Natural killer cell (primary cell): ENCODE measurements around the gene IGSF23. TPM values are rescaled to one million over a fixed set of nuclear protein-coding genes. Genes with fewer than 3 reads are reported as not detected.
"Not testable (repeated sequence)": the region's sequence is repeated elsewhere in the genome, so short reads cannot be mapped to it uniquely, and the experiment has no call there.

ENCODE experiments used
- ATAC-seq, 3 donors: fragments of 150-1000 bp in 2 of 3; fragments of 200-7000 bp in 1 of 3; cut with Tn5 transposase; 1 replicate in 1 of 3; 2 replicates in 2 of 3; pipeline ENCODE4 v1.10.0; 2021; ENCODE audit warnings: mild to moderate bottlenecking in 2 of 3, moderate library complexity in 2 of 3
- DNase-seq, 2 donors: peaks; one replicate each; pipeline versions ENCODE4 v3.0.0 to v3.0.0-alpha.2; 2013 to 2021; ENCODE audit warnings: mixed read lengths in 1 of 2
- H3K27ac ChIP-seq: one replicate; pipeline ENCODE4 v1.5.1; 2013; ENCODE audit warnings: mild to moderate bottlenecking, low read length
- H3K27me3 ChIP-seq: one replicate; pipeline ENCODE4 v1.6.1; 2013; ENCODE audit warnings: low read length; ENCODE audit not compliant: control insufficient read depth, insufficient read depth
- H3K36me3 ChIP-seq: one replicate; pipeline ENCODE4 v1.6.1; 2013; ENCODE audit warnings: low read length; ENCODE audit not compliant: control insufficient read depth, insufficient read depth
- H3K4me1 ChIP-seq: one replicate; pipeline ENCODE4 v1.6.1; 2013; ENCODE audit warnings: low read length; ENCODE audit not compliant: control insufficient read depth, insufficient read depth
- H3K4me3 ChIP-seq: one replicate; pipeline ENCODE4 v1.5.1; 2013; ENCODE audit warnings: low read length
- H3K9me3 ChIP-seq: one replicate; pipeline ENCODE4 v1.6.1; 2013; ENCODE audit warnings: low read length; ENCODE audit not compliant: control insufficient read depth, insufficient read depth
- H3K27ac Mint-ChIP-seq, 2 donors: one replicate each; pipeline ENCODE4 v1.8.0; 2022; ENCODE audit warnings: mild to moderate bottlenecking in 2 of 2, mixed read lengths in 2 of 2, moderate library complexity in 1 of 2
- H3K27me3 Mint-ChIP-seq, 2 donors: one replicate each; pipeline ENCODE4 v1.8.0; 2022; ENCODE audit warnings: low read depth in 2 of 2, mixed read lengths in 2 of 2
- H3K36me3 Mint-ChIP-seq: one replicate; pipeline ENCODE4 v1.8.0; 2022; ENCODE audit warnings: mixed read lengths
- H3K4me1 Mint-ChIP-seq, 2 donors: one replicate each; pipeline ENCODE4 v1.8.0; 2022; ENCODE audit warnings: mixed read lengths in 2 of 2
- H3K4me3 Mint-ChIP-seq: one replicate; pipeline ENCODE4 v1.8.0; 2022; ENCODE audit warnings: mild to moderate bottlenecking, moderate library complexity, mixed read lengths
- H3K9me3 Mint-ChIP-seq, 2 donors: one replicate each; pipeline ENCODE4 v1.8.0; 2022; ENCODE audit warnings: mixed read lengths in 2 of 2
- WGBS: methylation state at CpG from one replicate; pipeline ENCODE4 v1.1.7; 2013; ENCODE audit warnings: missing lambda C conversion rate; ENCODE audit not compliant: insufficient coverage; 5-methylcytosine and 5-hydroxymethylcytosine counted together
- intact Hi-C: fragments of 100-400 bp; cut with micrococcal nuclease; formaldehyde crosslinking; loops from one replicate; pipeline ENCODE4 v1.14.2; 2022
- total RNA-seq, 4 donors: library from RNA; stranded (reverse); fragments of 120-200 nt in 1 of 4; gene quantifications; one replicate each; pipeline versions ENCODE4 v1.2.3 to v1.2.4, GENCODE V29; 2013 to 2022
- TF ChIP-seq, protein P1 (sequence below): fragments of 200-600 bp; IDR thresholded peaks from one replicate; pipeline ENCODE4 v1.8.0; 2022; ENCODE audit warnings: antibody characterized with exemption

Gene IGSF23
- total RNA-seq, 3 donors from 2014 or later (not counting 1 experiment from before 2014, with no cell fraction given): not detected

DNA sequence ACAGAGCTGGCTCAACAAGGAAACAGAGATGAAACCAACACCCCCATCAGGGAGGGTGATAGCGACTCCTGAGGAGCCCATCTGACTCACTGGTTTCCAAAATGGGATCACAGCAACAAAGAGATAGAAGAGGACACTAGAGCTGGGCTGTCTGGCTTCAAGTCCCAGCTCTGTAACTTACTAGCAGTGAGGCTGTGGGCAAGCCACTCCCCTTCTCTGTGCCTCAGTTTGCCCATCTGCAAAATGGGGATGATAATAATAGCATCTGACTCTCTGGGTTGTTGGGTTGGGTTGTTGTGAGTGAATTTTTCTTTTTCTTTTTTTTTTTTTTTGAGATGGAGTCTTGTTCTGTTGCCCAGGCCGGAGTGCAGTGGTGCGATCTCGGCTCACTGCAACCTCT lies 14.3 kb downstream of the IGSF23 start:
- H3K27me3 Mint-ChIP-seq: peaks cover 0 to 3% of the 10 kb centered on the region in 2 donors
- DNase-seq (no peak), ATAC-seq (no peak)
- Histone ChIP-seq H3K27me3 (no peaks in the 10 kb centered on the region), H3K4me1 (no peaks in the 10 kb centered on the region), H3K27ac (no peak overlapping the region), H3K36me3 (no peaks in the 10 kb centered on the region), H3K4me3 (no peak overlapping the region), H3K9me3 (no peaks in the 10 kb centered on the region)
- H3K9me3 Mint-ChIP-seq: no peaks in the 10 kb centered on the region
- intact Hi-C loops: no loop called here
- no peaks in the 10 kb centered on the region for H3K36me3 Mint-ChIP-seq
- no peaks in the 10 kb centered on the region for H3K4me1 Mint-ChIP-seq
- TF ChIP-seq, protein P1, sequence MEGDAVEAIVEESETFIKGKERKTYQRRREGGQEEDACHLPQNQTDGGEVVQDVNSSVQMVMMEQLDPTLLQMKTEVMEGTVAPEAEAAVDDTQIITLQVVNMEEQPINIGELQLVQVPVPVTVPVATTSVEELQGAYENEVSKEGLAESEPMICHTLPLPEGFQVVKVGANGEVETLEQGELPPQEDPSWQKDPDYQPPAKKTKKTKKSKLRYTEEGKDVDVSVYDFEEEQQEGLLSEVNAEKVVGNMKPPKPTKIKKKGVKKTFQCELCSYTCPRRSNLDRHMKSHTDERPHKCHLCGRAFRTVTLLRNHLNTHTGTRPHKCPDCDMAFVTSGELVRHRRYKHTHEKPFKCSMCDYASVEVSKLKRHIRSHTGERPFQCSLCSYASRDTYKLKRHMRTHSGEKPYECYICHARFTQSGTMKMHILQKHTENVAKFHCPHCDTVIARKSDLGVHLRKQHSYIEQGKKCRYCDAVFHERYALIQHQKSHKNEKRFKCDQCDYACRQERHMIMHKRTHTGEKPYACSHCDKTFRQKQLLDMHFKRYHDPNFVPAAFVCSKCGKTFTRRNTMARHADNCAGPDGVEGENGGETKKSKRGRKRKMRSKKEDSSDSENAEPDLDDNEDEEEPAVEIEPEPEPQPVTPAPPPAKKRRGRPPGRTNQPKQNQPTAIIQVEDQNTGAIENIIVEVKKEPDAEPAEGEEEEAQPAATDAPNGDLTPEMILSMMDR: no peak
- WGBS: 95% methylated on average over 4 of the region's 4 CpGs
- no peak overlapping the region for H3K27ac Mint-ChIP-seq
- H3K4me3 Mint-ChIP-seq: no peak overlapping the region

DNA sequence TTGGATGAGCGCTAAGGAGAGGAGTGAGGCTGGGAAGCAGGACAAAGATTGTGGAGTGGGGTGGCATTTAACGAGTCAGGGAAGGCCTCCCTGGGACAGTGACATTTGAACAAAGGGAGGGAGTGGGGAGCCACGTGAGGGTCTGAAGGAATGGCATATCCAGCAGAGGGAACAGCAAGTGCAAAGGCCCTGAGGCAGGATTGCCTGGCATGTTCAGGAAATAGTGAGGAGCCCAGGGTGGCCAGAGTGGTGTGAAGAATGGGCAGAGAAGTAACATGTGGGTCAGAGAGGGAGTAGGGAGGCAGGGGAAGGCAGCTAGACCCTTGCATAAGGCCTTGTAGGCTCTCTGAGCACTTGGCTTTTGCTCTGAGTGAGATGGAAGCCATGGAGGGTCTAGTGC lies 15.4 kb downstream of the IGSF23 start:
- WGBS: 83% methylated on average over 3 of the region's 3 CpGs
- DNase-seq (no peak), ATAC-seq (no peak)
- H3K27ac Mint-ChIP-seq: no peak overlapping the region
- no peaks in the 10 kb centered on the region for H3K9me3 Mint-ChIP-seq
- H3K4me1 Mint-ChIP-seq: no peaks in the 10 kb centered on the region
- TF ChIP-seq, protein P1: no peak
- H3K36me3 Mint-ChIP-seq: no peaks in the 10 kb centered on the region
- H3K27me3 Mint-ChIP-seq: peaks cover 0 to 5% of the 10 kb centered on the region in 2 donors
- intact Hi-C loops: no loop called here
- Histone ChIP-seq H3K27ac (no peak overlapping the region), H3K27me3 (no peaks in the 10 kb centered on the region), H3K4me3 (no peak overlapping the region), H3K9me3 (no peaks in the 10 kb centered on the region), H3K4me1 (no peaks in the 10 kb centered on the region), H3K36me3 (no peaks in the 10 kb centered on the region)
- H3K4me3 Mint-ChIP-seq: no peak overlapping the region

DNA sequence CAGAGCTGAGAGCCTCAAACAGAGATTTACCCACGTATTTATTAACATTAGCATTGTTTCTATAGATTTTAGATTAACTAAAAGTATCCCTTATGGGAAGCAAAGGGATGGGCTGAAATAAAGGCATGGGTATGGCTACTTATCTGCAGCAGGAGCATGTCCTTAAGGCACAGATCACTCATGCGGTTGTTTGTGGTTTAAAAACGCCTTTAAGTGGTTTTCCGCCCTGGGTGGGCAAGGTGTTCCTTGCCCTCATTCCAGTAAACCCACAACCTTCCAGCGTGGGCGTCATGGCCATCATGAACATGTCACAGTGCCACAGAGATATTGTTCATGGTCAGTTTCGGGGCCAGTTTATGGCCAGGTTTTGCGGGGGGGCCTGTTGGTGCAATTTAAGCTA lies 18.2 kb downstream of the IGSF23 start:
- WGBS: 63% methylated on average over 7 of the region's 8 CpGs
- intact Hi-C loops: not testable (repeated sequence)

DNA sequence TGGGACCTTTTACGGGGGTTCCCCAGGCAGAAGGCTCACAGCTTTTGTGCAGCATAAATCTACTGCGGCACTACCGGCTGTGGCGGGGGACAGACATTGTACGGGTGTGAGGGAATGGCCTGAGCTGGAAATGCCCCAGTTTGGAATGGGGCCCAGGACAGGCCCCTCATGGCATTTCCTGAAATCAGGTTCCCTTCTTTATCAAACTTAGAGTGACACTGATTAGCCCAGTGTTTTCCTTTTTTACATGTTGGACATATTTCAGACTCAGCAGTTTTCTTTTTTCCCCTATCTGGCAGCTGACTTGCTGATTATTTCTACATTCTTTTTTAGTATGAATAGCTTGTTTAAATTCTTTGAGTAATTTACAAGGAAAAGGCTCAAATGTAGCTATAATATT lies 20.7 kb downstream of the IGSF23 start:
- H3K27me3 Mint-ChIP-seq: peaks cover 13 to 16% of the 10 kb centered on the region in 2 donors

More for the DNA sequence above, 18.2 kb downstream of the IGSF23 start:
- H3K4me1 Mint-ChIP-seq, H3K36me3 ChIP-seq, H3K4me1 ChIP-seq, DNase-seq, H3K27me3 ChIP-seq, H3K4me3 Mint-ChIP-seq, H3K9me3 Mint-ChIP-seq, H3K36me3 Mint-ChIP-seq, H3K27ac Mint-ChIP-seq, H3K9me3 ChIP-seq, H3K27ac ChIP-seq, H3K4me3 ChIP-seq, ATAC-seq: not testable (repeated sequence)
- peaks cover 11 to 16% of the 10 kb centered on the region in 2 donors for H3K27me3 Mint-ChIP-seq

DNA sequence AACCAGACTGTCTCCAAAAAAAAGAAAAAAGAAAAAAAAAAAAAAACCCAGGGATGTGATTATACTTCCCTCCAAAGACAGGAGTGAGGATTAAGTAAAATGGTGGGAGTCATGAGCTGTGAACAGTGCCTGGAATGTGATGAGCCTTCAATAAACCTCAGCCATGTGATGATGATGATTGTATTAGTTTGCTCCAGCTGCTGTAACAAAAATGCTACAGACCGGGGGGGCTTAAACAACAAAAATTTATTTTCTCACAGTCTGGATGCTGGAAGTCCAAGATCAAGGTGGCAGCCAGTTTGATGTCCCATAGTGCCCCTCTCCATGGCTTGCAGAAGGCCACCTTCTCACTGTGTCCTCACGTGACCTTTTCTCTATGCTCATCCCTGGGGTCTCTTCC lies 21.4 kb downstream of the IGSF23 start:
- H3K9me3 ChIP-seq: no peaks in the 10 kb centered on the region
- Mint-ChIP-seq H3K4me3 (no peak overlapping the region), H3K27ac (no peak overlapping the region), H3K9me3 (no peaks in the 10 kb centered on the region), H3K27me3 (peaks cover 13 to 16% of the 10 kb centered on the region in 2 donors), H3K4me1 (no peaks in the 10 kb centered on the region), H3K36me3 (no peaks in the 10 kb centered on the region)
- DNase-seq (no peak), ATAC-seq (no peak)
- 94% methylated on average over 2 of the region's 2 CpGs for WGBS
- H3K4me1 ChIP-seq: no peaks in the 10 kb centered on the region
- no peak overlapping the region for H3K27ac ChIP-seq
- no peaks in the 10 kb centered on the region for H3K36me3 ChIP-seq
- intact Hi-C loops: no loop called here
- H3K4me3 ChIP-seq: no peak overlapping the region
- H3K27me3 ChIP-seq: no peaks in the 10 kb centered on the region
- TF ChIP-seq, protein P1: no peak

More for the DNA sequence above, 20.7 kb downstream of the IGSF23 start:
- H3K27ac ChIP-seq, H3K36me3 Mint-ChIP-seq, H3K36me3 ChIP-seq, intact Hi-C loops, H3K4me1 ChIP-seq, H3K4me3 Mint-ChIP-seq, DNase-seq, H3K9me3 ChIP-seq, ATAC-seq, H3K27me3 ChIP-seq, H3K9me3 Mint-ChIP-seq, H3K27ac Mint-ChIP-seq, H3K4me3 ChIP-seq, H3K4me1 Mint-ChIP-seq: not testable (repeated sequence)
- WGBS: 79% methylated on average over 5 of the region's 5 CpGs
